Fibroblast of peridontal ligament (primary cell): ENCODE data around the gene KRT1.

Source experiments
- DNase-seq: peaks from one replicate; pipeline ENCODE4 v3.0.0-alpha.2; 2010; ENCODE audit errors: extremely low read depth

KRT1 gene

DNA sequence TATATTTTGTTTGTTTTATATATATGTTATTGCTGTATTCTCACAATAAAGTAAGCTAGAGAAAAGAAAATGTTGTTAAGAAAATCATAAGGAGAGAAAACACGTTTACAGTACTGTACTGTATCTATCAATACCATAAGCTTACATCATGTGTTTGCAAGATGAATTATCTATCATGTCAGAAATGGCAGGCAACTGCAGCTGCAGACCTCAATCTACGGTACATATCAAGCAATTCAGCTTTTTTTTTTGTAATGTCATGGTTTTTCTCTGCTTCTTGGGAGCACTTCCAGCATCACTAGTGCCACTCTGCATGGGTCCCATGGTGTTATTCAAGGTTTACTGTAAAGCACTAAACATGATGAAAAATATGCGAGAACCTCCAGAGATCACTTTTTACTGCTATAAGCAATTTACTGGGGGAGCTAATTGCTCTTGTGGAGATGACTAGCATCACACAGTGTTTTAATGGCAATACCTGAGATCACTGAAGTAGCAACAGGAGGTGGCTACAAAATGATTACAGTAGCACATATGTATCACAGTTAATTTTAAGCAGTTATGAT, 19.2 kb downstream of the KRT1 start:
- no peak for DNase-seq

DNA sequence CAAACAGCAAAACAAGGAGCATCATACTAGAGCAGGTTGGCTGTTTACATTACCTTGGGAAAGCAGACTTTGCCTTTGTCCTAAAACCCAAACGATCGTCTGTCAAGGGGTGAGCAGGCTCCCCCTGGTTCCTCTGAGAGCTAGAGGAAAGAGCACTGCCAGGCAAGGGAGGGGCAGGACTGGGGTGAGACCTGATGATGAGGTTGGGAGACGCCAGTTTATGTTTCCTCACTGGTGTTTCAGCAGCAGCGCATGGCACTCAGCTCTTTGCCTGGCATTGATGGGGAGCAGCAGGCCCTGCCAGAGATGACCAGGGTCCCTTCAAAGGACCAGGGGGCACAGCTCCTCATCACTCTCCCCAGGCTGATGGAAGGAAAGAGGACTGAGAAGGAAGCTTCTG, 20.3 kb downstream of the KRT1 start:
- DNase-seq, result no peak

DNA sequence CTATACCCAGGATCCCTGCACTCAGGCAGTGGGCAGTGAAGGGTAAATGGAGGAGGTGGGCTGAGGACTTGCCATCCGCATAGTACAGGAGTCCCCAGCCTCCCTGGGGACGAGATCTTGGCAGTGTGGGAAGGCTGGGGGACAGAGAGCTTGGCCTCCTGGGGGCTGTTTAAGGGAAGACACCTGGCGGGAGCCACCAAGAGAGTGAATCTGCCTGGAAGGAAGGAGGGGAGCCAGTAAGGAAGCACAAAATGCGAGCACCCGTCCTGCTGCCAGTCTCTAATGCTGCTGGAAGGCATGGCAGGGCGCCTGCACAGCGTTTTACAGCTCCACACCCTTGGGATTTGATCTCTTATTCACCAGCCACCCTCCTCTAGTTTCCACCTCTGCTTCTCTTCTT, 20.8 kb downstream of the KRT1 start:
- no peak for DNase-seq

DNA sequence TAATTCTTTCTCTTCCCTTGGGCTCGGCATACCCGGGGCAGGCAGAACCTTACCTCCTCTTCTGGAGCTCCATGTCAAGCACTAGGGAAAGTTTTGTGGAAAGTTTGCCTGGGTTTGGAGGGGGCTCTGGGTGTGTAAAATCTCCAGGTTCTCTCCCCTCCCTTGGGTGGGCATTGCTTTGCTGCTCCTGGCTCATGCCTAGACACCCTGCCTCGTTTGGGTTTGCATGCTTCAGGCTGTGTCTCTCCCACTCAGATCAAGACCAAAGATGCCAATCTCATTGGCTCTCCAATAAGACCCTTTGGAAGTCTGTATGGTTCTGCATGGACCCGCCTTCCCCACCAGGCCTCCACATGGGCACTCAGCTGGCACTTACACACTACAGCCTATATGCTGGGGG, 22.0 kb downstream of the KRT1 start:
- DNase-seq, result no peak

DNA sequence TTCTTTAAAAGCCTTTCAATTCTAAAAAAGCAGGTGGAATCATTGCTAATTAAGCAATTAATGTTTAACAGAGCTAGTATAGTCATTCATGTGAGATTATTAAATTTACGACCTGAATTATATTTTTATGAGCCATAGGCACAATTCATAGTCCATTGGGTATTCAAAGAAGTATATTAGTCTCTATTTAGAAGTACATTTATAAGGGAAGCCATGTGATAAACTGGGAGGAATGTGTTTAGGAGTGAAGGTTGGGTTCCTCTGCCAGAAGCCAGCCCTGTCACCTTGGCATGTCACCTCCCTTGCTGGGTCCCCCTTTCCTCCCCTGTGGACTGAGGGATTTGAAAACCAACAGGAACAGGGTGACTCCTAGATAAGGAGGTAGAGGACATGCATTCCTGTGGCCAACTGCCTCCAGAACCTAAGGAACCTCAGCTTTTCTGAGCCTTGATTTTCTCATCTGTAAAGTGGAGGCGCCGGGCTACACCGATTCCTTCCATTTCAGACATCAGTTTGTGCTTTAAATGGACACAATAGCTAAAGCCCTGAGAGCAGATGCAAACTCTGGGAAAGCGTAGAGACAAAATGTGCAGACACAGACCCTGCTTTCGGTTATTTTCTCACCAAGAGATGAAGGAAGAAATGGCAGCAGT, 22.8 kb downstream of the KRT1 start:
- DNase-seq, result no peak

DNA sequence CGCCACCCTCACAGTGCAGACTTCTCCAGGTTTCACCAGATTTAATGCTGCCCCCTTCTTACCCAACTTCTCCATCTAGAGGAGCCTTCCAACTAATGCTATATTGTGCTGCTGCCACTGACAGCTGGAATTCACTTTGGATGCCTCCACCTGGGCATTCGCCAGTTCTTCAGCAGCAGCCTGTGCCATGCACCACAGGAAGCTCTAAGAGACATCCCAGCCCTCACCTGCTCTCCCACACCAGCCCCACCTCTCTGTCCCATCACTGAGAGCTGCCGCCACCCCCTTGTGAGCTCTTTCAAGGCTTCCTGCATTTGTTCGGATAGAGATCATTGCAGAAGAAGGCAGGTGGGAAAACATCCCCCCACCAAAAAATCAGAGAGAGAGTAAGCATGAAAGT, 23.6 kb downstream of the KRT1 start:
- no peak for DNase-seq

DNA sequence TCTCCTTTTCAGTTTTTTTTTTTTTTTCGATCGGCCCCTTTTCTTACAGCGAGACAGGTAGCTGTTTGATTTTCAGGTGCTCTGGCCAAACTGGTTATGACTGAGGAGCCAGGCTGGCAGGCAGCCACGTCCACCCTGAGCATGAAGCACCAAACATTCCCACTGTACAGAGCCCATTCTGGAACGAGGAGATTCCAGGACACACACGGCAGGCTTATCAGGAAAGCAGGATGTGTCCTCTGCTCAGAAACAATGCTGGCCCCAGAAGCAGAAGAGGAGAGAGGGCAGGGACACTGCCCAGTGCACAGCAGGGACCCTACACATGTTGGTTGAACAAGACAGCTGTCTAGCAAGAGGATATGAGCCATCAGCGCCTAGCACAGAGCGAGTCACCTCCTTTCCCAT, 24.5 kb downstream of the KRT1 start:
- DNase-seq, result no peak

DNA sequence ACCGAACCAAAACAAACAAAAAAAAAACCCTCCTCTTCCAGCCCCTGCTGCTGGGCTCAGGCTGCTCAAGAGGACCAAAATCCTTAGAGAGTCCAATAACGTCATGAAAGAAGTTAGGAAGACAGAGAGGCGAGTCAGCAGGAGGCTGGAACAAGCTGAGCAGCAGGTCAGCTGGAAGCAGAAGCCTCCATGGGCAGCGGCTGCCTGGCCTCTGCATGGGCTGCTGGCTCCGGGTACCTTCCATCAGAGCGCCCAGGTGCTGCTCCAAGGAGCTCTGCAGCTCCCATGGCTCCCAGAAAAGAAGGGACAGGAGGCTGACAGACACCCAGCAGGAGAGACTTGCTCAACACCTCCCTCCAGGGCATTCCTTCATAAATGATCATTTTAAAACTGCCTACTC, 25.0 kb downstream of the KRT1 start:
- DNase-seq, result no peak

DNA sequence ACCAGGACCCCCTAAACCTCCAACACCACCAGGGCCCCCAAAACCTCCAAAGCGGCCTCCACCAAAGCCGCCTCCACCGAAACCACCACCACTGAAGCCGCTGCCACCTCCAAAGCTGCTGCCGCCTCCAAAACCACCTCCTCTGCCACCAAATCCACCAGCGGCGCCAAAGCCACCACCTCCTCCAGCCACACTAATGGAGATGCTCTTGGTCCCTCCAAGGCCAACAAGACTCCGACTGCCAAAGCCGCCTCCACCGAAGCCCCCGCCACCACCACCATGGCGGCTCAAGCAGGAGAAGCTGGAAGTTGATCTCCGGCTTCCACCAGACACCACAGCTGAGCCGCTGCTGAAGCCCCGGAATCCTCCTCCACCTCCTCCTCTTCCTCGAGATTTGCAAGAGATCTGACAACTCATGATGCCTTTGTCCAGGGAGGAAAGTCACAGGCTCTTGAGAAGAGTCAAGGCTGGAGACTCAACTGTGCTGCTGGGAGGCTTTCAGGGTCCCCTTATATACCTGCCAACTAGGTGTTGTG, 28.4 kb downstream of the KRT1 start, which contains the start of gene KRT2:
KRT2 (minus strand) TSS at position 486 of the 536 bp plus-strand sequence; CDS start at position 417, 69 bp downstream.
- DNase-seq, result no peak

DNA sequence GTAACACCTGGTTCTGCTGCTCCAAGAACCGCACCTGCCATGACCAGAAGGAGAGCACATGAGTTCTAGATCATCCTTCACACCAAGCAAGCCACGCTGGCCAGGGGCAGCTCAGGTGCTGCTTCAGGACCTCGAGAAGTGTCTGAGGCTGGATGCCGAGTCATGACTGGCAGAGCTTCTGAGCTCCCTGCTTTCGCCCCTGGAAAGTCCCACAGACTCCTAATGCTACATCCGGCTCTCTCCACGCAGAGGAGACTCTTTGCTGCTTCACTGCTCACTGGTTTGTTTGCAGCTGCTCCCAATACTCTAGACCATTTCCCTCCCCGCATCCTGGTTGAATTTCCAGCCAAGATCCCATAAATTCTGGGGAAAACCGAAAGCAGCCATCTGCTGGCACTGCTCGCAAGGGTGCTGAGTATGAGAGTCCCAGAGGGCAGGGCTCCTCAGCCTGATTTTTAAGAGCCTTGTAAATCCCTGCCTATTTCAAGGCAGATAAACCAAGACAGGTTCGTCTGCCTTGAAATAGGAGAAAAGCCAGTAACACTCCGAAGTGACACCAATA, 29.6 kb downstream of the KRT1 start:
- no peak for DNase-seq

DNA sequence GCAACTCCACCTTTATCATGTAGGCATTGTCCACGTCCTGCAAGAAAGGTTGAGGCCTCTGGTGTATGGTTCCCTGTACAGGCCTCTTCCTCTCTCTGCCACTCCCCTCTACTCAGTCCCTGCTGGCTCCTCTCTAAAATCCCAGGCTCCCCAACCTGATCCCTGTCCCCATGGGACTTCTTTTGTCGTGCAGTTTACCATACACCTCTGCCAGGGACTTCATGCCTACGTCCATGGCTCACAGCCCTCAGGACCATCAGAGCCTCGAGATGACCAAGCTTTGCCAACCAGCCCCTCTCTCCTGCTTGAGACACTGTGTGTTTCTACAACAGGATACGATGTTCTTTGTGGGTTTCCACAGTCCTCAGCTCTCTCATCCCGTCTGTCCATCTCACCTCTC, 31.1 kb downstream of the KRT1 start:
- no peak for DNase-seq

DNA sequence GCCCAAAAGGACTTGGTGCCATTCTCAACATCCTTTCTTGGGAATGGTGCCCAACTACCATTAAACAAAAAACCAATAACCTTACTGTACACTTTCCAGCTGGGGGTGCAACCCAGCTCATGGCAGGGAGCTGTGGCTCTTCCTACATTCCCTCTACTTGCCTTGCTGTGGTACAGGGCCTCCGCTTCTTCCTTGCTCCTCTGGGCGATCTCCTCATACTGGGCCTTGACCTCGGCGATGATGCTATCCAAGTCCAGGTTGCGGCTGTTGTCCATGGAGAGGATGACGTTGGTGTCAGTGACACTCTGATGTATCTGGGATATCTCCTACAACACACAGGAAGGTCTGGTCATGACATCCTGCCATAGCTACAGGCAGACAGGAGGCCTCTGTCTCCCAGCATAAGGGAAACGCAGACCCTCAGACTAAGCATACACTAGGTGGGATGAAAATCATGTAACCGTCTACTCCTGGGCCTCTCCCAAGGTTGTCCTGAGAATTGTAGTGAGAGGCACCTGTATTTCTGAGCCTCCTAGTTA, 32.1 kb downstream of the KRT1 start:
- DNase-seq, result no peak

DNA sequence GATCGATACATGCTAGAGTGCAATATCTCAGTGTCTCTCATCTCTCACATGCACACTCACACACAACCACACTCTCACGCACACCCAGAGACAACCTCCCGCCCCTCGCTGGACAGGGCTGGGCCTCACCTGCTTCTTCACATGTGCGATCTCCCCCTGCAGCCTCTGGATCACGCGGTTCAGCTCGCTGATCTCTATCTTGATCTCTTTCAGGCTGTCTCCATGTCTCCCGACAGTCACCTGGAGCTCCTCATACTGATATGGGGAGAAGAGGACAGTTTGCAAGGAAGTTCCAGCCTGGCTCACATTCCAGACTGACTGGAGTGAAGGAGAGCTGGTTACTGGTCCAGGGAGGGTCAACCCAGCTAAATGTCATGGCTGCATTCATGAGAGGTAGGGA, 32.6 kb downstream of the KRT1 start:
- DNase-seq, result no peak

DNA sequence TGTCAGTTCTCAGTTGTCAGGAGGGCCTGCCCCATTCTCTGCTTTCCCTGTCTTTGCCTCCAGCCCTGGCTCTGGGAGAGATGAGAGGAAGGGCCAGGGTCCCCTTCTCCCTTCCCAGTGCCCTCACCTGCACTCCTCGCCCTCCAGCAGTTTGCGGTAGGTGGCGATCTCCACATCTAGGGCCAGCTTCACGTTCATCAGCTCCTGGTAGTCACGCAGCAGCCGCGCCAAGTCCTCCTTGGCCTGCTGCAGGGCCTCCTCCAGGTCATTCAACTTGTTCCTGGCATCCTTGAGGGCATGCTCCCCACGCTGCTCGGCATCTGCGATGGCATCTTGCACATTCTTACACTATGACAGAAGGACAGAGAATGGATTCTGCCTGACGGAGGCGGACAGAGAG, 33.6 kb downstream of the KRT1 start:
- DNase-seq, result no peak

DNA sequence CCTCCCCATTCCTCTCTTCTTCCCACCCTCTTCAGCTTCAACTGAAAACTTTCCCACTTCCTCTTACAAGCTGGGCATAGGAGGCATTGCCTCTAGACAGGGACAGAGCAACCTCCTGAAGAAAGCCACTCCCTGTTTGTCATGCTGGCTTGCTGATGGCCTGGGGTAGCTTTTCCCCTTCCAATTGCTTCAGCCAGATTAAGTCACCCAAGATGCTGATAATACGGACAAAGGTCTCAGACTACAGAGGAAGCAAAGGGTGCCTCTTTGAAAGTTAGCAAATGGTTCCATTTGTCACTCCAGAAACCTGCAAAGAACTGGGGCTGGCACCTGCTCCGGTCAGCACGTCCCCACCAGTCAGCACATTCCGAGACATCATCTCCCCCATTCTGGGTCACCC, 34.2 kb downstream of the KRT1 start:
- DNase-seq, result no peak

DNA sequence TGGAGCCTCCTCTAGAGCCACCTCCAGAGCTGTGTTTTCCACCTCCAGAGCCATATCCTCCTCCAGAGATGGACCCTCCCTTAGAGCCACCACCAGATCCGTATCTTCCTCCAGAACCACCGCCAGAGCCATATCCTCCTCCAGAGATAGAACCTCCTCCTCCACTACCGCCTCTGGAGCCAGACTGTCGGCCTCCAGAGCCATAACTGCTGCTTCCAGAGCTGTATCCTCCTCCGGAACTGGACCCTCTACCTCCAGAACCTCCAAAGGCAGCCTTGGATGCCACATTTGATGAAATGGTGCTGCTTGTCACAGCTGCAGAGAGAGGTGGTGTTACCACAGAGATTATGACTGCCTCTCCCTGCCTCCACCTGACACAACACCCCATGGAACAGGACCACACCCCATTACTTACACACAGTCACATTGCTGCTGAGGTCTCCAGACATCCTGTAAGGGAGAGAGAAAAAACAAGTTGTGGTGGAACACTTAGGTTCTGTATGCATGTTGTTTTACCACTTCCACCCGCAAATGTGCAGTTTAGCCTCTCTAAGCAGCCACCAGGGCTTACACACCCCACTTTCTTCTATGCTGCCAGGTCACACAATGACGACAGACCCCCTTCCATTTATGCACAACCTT, 35.0 kb downstream of the KRT1 start:
- DNase-seq, result no peak

DNA sequence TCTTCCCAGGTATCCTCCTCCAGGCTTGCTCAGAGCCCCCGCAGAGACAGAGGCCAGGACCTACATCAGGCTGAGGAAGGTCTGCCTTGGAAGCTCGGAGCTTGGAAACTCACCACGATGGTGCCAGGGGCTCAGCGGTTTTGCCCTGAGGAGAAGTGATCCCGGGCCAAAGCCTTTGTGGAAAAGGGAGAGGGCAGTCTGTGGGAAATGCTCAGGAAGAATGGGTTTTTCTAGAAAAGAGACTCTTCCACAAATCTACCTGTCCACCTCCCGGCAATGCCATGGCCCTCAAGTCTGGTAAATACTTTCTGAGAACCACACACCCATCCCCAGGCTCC, 36.2 kb downstream of the KRT1 start:
- no peak for DNase-seq

DNA sequence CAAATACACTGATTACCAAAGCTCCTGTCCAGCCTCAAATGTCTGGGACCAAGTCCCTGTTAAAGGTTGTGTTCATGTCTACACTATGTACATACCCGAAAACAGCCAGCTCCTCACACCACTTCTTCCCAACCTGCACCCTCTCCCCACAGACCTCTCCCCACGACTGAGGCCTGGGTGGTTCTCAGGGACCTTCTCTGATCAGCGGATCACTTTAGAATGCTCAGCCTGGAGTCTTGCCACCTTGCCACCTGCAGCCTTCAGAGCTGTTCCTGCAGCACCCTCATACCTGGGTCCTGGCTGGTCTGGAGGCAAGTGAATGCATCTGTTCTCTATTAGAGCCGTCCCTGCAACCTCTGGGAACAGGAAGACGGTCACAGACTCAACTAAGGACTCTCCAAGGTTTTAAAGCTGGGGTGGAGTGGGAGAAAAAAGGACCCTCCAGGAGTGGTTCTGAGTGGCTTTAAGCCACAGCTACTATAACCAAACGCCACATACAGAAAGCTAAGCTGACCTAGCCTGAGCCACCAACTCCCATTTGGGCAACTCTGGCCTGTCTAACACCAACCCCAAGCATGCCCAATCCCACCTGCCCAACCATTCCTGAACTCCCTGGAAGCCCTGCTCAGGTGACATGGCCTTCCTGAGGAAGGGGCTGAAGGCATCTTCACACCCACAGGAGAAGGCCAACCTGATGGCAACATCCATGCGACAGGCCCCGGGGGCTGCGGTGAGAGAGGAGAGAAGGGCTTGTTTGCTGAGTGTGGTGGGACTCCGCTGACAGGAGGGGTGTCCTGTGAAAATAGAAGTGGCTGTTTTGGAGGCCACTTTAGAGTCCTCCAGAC, 36.8 kb downstream of the KRT1 start:
- DNase-seq, result no peak

DNA sequence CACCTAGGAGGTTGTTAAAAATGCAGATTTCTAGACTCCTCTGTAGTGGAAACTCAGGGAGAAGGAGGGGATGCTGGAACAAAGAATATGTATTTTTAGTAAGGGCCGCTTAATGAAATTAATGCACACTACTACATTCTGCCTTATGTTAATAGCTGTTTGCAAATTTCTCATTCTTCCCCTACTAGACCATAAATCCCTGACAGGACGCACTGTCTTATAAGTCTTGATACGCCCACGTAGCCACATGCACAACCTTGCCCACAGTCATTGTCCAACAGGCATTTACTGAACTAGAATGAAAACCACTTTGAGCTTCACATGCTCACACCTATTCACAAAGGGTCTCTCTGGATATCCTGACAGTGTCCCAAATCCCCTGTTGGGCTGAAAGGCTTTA, 38.7 kb downstream of the KRT1 start:
- no peak for DNase-seq

DNA sequence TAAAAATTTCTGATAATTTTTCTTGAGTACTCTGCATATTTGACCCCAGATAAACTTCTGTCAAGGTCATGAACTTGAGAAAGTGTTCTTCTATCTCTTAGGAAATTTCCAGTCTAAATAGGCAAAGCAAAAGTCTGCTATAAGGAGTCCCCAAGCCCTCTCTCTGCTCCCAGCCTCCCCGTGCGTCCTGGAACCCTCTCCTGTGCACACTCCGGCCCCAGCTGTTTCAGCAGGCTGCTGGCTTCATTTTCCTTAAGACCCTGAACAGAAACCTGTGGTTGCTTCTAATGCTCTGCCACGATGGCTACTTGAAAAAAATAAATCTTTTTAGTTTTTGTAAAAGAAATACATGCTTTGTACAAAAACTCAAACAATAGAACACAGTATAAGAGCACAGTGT, 42.9 kb downstream of the KRT1 start:
- DNase-seq, result no peak

DNA sequence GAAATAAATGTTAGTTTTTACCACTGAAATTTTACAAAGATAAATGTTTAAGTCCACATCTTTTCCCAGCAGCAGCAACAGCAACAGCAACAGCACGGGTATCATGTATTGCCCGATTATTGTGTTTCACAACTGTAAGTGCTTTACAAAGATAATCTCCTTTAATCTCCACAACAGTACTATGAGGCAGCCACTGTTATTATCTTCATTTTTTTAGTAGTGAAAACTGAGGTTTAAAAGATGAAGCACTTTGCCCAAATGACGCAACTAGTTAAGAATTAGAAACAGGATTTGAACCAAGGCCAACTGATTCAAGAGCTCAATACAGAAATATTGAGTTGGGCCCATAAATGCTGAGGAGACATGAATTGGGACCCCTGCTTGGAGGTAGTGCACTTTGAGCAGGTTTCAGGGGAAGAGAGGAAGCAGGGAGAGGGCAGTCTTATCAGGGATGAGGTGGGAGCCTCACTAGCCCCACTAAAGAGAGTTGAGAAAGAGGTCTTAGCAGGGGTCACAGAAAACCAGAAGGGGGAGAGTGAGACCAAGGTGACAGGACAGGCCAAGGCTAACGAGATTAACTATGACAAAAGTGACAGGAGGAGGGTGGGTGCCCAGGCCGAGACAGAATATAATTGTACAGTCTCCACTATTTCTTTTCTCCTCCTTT, 43.5 kb downstream of the KRT1 start:
- DNase-seq, result no peak
